Tibial nerve (tissue), 4 donors: Measurements from ENCODE around the gene SLU7. TPM values are rescaled to one million over a fixed set of nuclear protein-coding genes. Genes with fewer than 3 reads are reported as not detected.

Experiments
- DNase-seq, 2 donors: peaks; one replicate each; pipeline ENCODE4 v3.0.0-alpha.2; 2019; ENCODE audit warnings: low spot score in 2 of 2
- H3K27ac ChIP-seq, 4 donors: fragments of 200-600 bp; sonication (generic) in 3 of 4; one replicate each; pipeline ENCODE4 v1.5.1; 2017 to 2019; ENCODE audit warnings: mild to moderate bottlenecking in 1 of 4
- H3K27me3 ChIP-seq, 2 donors: fragments of 200-600 bp; sonication (generic) in 1 of 2; one replicate each; pipeline versions ENCODE4 v1.5.1 to v1.6.0; 2017 to 2019
- H3K36me3 ChIP-seq, 3 donors: fragments of 200-600 bp; sonication (generic); one replicate each; pipeline ENCODE4 v1.5.1; 2018 to 2019
- H3K4me1 ChIP-seq, 4 donors: fragments of 200-600 bp; sonication (generic) in 3 of 4; one replicate each; pipeline ENCODE4 v1.5.1; 2017 to 2019
- H3K4me3 ChIP-seq, 4 donors: fragments of 200-600 bp; sonication (generic) in 3 of 4; one replicate each; pipeline ENCODE4 v1.5.1; 2017 to 2019; ENCODE audit warnings: mild to moderate bottlenecking in 1 of 4, moderate library complexity in 1 of 4
- H3K9me3 ChIP-seq, 4 donors: fragments of 200-600 bp; sonication (generic) in 3 of 4; one replicate each; pipeline ENCODE4 v1.5.1; 2017 to 2019
- EP300 ChIP-seq, 2 donors: sonication (generic); formaldehyde crosslinking; IDR thresholded peaks; one replicate each; pipeline ENCODE4 v1.6.1; 2017; ENCODE audit warnings: antibody characterized with exemption in 2 of 2, mild to moderate bottlenecking in 1 of 2
- POLR2A ChIP-seq, 2 donors: fragments of 450-650 bp; IDR thresholded peaks; one replicate each; pipeline ENCODE4 v1.6.1; 2017; ENCODE audit warnings: antibody characterized with exemption in 2 of 2, mild to moderate bottlenecking in 2 of 2, moderate library complexity in 2 of 2
- WGBS, 2 donors: methylation state at CpG; one replicate each; pipeline ENCODE4 v1.1.5; 2018; 5-methylcytosine and 5-hydroxymethylcytosine counted together
- total RNA-seq, 4 donors: library from RNA; depleted of rRNA; stranded (reverse); fragments of >200 nt; gene quantifications; one replicate each; pipeline ENCODE4 v1.1.0, GENCODE V29; 2016
- TF ChIP-seq, protein P1 (sequence below), 5 experiments: fragments of 200-600 bp in 3 of 5; fragments of 450-650 bp in 2 of 5; sonication (generic) in 3 of 5; IDR thresholded peaks; one replicate each; pipeline ENCODE4 v1.5.1; 2016 to 2019; ENCODE audit warnings: antibody characterized with exemption in 5 of 5, mild to moderate bottlenecking in 3 of 5, moderate library complexity in 2 of 5

Gene SLU7
- total RNA-seq, 4 donors from 2014 or later: 68.2 to 76.8 (median 71.1) TPM

DNA sequence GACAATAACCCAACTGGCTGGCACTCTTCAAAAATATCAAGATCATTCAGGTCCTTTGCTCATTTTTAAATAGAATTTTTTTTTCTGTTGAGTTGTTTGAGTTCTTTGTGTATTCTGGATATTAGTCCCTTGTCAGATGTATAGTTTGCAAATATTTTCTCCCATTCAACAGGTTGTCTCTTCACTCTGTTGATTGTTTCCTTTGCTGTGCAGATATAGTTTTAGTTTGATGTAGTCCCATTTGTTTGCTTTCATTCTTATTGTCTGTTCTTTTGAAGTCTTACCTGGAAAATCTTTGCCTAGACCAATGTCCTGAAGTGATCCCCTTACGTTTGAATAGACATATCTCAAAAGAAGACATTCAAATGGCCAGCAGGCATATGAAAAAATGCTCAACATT, 25.5 kb upstream of the SLU7 start:
- Histone ChIP-seq H3K4me3 (no peak overlapping the region), H3K4me1 (peaks cover 0 to 23% (median 0%) of the 10 kb centered on the region in 4 donors), H3K27me3 (no peaks in the 10 kb centered on the region), H3K9me3 (no peaks in the 10 kb centered on the region), H3K36me3 (no peaks in the 10 kb centered on the region), H3K27ac (no peak overlapping the region)
- DNase-seq: no peak
- 76 to 90% methylated on average over 1 of the region's 1 CpG for WGBS, 2 donors
- TF ChIP-seq, protein P1, sequence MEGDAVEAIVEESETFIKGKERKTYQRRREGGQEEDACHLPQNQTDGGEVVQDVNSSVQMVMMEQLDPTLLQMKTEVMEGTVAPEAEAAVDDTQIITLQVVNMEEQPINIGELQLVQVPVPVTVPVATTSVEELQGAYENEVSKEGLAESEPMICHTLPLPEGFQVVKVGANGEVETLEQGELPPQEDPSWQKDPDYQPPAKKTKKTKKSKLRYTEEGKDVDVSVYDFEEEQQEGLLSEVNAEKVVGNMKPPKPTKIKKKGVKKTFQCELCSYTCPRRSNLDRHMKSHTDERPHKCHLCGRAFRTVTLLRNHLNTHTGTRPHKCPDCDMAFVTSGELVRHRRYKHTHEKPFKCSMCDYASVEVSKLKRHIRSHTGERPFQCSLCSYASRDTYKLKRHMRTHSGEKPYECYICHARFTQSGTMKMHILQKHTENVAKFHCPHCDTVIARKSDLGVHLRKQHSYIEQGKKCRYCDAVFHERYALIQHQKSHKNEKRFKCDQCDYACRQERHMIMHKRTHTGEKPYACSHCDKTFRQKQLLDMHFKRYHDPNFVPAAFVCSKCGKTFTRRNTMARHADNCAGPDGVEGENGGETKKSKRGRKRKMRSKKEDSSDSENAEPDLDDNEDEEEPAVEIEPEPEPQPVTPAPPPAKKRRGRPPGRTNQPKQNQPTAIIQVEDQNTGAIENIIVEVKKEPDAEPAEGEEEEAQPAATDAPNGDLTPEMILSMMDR (IDR thresholded peaks at IDR 0.05): no peak
- TF ChIP-seq EP300 (IDR thresholded peaks at IDR 0.05): no peak
- TF ChIP-seq POLR2A (IDR thresholded peaks at IDR 0.05): no peak

DNA sequence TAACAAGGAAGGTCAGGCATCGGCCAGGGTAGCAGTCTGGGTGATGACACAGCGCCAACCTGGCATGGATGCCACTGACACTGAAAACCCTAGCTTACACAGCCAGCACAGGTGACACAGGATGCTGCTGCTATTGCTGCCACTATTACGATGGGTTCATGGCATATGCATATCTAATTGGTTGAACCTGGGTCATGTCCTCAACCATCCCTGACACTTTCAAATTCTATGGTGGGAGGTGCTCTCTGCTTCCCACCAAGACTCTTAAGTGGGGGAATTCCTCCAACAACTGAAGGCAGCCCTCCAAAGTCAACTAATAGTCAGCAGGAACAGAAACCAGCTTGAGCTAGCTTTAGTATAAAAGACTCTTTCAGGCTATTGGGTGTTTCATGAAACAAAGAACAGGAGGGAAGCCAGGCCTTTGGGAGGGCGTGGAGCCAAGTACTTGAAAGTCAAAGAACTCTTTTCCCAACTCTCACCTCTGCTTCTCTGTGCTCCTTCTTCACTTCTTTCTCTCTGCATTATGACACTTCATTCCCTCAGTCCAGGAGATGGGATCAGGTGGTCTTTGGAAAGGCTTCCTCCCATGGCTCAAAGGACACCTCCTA, 24.0 kb upstream of the SLU7 start:
- H3K4me1 ChIP-seq: peaks cover 0 to 31% (median 3%) of the 10 kb centered on the region in 4 donors
- H3K27me3 ChIP-seq: no peaks in the 10 kb centered on the region
- 62 to 64% methylated on average over 4 of the region's 4 CpGs for WGBS, 2 donors
- no peak for DNase-seq
- no peak overlapping the region for H3K4me3 ChIP-seq
- no peak for TF ChIP-seq EP300 (IDR thresholded peaks at IDR 0.05)
- no peak for TF ChIP-seq POLR2A (IDR thresholded peaks at IDR 0.05)
- TF ChIP-seq, protein P1 (IDR thresholded peaks at IDR 0.05): no peak
- H3K9me3 ChIP-seq: no peaks in the 10 kb centered on the region
- H3K27ac ChIP-seq: peak overlapping the region in 2 of 4 donors; percentile 52 to 65
- no peaks in the 10 kb centered on the region for H3K36me3 ChIP-seq

DNA sequence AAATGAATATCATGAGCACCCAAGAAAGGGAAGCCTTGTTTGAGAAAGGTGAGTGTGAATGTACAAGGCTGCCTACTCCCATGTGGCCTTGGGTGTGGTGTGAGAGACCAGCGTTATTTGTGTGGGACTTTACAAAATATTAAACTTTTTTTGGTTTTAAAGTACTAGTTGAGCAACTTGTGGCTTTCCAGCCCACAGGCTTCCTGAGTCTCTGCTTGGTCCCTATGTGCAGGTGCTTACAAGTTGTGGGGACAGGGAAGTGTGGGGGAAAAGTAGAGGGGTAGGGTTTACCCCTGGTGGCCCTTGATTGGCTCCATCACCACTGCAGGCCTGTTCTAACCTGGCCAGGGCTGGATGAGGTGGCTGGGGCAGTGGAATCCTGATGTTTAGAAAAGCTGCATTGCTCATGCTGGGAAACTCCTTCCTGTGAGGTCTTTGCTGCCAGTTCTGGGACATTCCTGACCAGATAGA, 22.5 kb upstream of the SLU7 start:
- no peaks in the 10 kb centered on the region for H3K9me3 ChIP-seq
- H3K27me3 ChIP-seq: no peaks in the 10 kb centered on the region
- DNase-seq: no peak
- peak overlapping the region in 2 of 4 donors; percentile 35 to 42 for H3K27ac ChIP-seq
- no peaks in the 10 kb centered on the region for H3K36me3 ChIP-seq
- TF ChIP-seq EP300 (IDR thresholded peaks at IDR 0.05) (no peak), POLR2A (IDR thresholded peaks at IDR 0.05) (no peak)
- TF ChIP-seq, protein P1 (IDR thresholded peaks at IDR 0.05): peak in 1 of 5 experiments; percentile 5
- H3K4me1 ChIP-seq: peaks cover 0 to 31% (median 3%) of the 10 kb centered on the region in 4 donors
- WGBS, 2 donors: 33 to 56% methylated on average over 1 of the region's 1 CpG
- H3K4me3 ChIP-seq: no peak overlapping the region

DNA sequence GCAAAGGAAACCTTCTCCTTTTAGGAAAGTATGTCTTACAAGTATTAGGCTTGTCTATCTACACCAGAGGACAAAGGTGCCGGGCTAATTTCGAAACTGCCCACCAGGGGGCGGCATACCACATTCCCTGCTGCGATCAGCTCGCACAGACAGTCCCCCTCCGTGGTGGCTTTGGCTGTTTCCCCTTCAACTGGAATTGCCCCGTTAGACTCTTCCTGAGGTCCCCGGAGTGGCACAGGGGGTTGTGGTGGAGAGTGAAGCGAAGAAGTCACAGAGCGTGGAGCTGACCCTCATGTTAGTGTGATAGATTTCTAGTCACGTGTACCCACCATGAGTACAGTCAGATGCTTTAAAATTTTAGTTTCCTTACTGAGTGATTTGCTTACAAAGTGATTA, 20.3 kb upstream of the SLU7 start:
- peak; percentile 79 to 92 for DNase-seq
- peak overlapping the region; percentile 6 to 78 (median 46) for H3K27ac ChIP-seq
- WGBS, 2 donors: 1 to 2% methylated on average over 10 to 11 of the region's 11 CpGs
- H3K4me1 ChIP-seq: peaks cover 0 to 31% (median 3%) of the 10 kb centered on the region in 4 donors
- H3K9me3 ChIP-seq: no peaks in the 10 kb centered on the region
- TF ChIP-seq, protein P1 (IDR thresholded peaks at IDR 0.05): peak; percentile 87 to 94 (median 91)
- TF ChIP-seq POLR2A (IDR thresholded peaks at IDR 0.05) (no peak), EP300 (IDR thresholded peaks at IDR 0.05) (peak in 1 of 2 donors; percentile 45)
- H3K36me3 ChIP-seq: no peaks in the 10 kb centered on the region
- no peaks in the 10 kb centered on the region for H3K27me3 ChIP-seq
- H3K4me3 ChIP-seq: peak overlapping the region; percentile 22 to 53 (median 44)
